GM12878 (cell line): ENCODE data around the gene RASAL1. TPM values are rescaled to one million over a fixed set of nuclear protein-coding genes. Genes with fewer than 3 reads are reported as not detected.

Source experiments
- ATAC-seq: fragments of 200-7000 bp; cut with Tn5 transposase; 3 replicates; pipeline ENCODE4 v1.9.1; 2020; ENCODE audit warnings: mild to moderate bottlenecking, moderate library complexity
- BruUV-seq: library from RNA; stranded (reverse); fragments of 400-500 nt; replicated peaks from 2 replicates; lab custom pipeline; 2021; lab: Mats Ljungman, UMichigan
- CTCF ChIA-PET: fragments of 300-600 bp; sonication (Branson Sonifier 250); formaldehyde crosslinking; extraction: SDS; loops from one replicate; lab custom pipeline; 2021; ENCODE audit warnings: inconsistent platforms; lab: Yijun Ruan, JAX
- POLR2A ChIA-PET: fragments of 350-600 bp; formaldehyde crosslinking; extraction: SDS; loops from one replicate; lab custom pipeline; 2021; ENCODE audit warnings: inconsistent platforms; lab: Charles Lee
- RAD21 ChIA-PET: fragments of 300-600 bp; sonication (Branson Sonifier 250); formaldehyde crosslinking; loops from one replicate; lab custom pipeline; 2023; ENCODE audit warnings: antibody characterized with exemption; ENCODE audit not compliant: unreplicated experiment; lab: Charles Lee
- SMC1A ChIA-PET: fragments of 300-600 bp; sonication (Branson Sonifier 250); formaldehyde crosslinking; loops from one replicate; lab custom pipeline; 2023; ENCODE audit not compliant: unreplicated experiment, uncharacterized antibody; lab: Charles Lee
- DNase-seq: peaks from one replicate; pipeline ENCODE4 v3.0.0-alpha.2; 2011; ENCODE audit warnings: low read depth, low spot score
- FAIRE-seq: peaks from 3 replicates; lab custom pipeline; 2011; peaks lifted over from hg19 to GRCh38; lab: Jason Lieb, UNC
- H2AFZ ChIP-seq: 2 replicates; pipeline ENCODE4 v1.6.0; 2011; ENCODE audit warnings: low read depth, low read length, control low read depth; ENCODE audit not compliant: control insufficient read depth
- H3K27ac ChIP-seq: 2 replicates; pipeline ENCODE4 v1.5.1; 2011; ENCODE audit warnings: control low read depth; ENCODE audit not compliant: control insufficient read depth, insufficient read depth
- H3K27me3 ChIP-seq, 2 experiments: replicated peaks in 1 of 2; 2 replicates each; pipeline versions ENCODE4 v1.6.0 to v1.6.1; 2011; ENCODE audit warnings: low read length in 1 of 2; ENCODE audit not compliant: control insufficient read depth in 2 of 2, insufficient read depth in 2 of 2
- H3K36me3 ChIP-seq, 2 experiments: 2 replicates each; pipeline ENCODE4 v1.5.1; 2011; ENCODE audit warnings: low read length in 1 of 2; ENCODE audit not compliant: control insufficient read depth in 2 of 2, insufficient read depth in 2 of 2
- H3K4me1 ChIP-seq: 2 replicates; pipeline ENCODE4 v1.6.1; 2011; ENCODE audit warnings: mild to moderate bottlenecking, low read length, moderate library complexity, mixed read lengths; ENCODE audit not compliant: control insufficient read depth, insufficient read depth
- H3K4me2 ChIP-seq: 2 replicates; pipeline ENCODE4 v1.6.0; 2011; ENCODE audit warnings: control low read depth; ENCODE audit not compliant: control insufficient read depth, insufficient read depth
- H3K4me3 ChIP-seq: fragments of 200-600 bp; sonication (generic); 2 replicates; pipeline ENCODE4 v1.5.1; 2016
- H3K79me2 ChIP-seq: 2 replicates; pipeline ENCODE4 v1.6.0; 2011; ENCODE audit warnings: low read length; ENCODE audit not compliant: control insufficient read depth, insufficient read depth
- H3K9ac ChIP-seq: 2 replicates; pipeline ENCODE4 v1.8.0; 2011; ENCODE audit warnings: low read length, control low read depth, mixed read lengths; ENCODE audit not compliant: control insufficient read depth, insufficient read depth
- H3K9me3 ChIP-seq: replicated peaks from 3 replicates; pipeline ENCODE4 v1.5.1; 2011; ENCODE audit warnings: mild to moderate bottlenecking, low read length; ENCODE audit not compliant: control insufficient read depth, insufficient read depth
- H4K20me1 ChIP-seq: 2 replicates; pipeline ENCODE4 v1.6.0; 2011; ENCODE audit not compliant: control insufficient read depth, insufficient read depth
- BCLAF1 ChIP-seq: fragments of 450-650 bp; IDR thresholded peaks from 2 replicates; pipeline ENCODE4 v1.6.1; 2017; ENCODE audit warnings: antibody characterized with exemption, mild to moderate bottlenecking, moderate library complexity
- IRF5 ChIP-seq: fragments of 450-650 bp; IDR thresholded peaks from 2 replicates; pipeline ENCODE4 v1.6.1; 2017; ENCODE audit warnings: borderline replicate concordance
- MLLT1 ChIP-seq: fragments of 450-650 bp; IDR thresholded peaks from 2 replicates; pipeline ENCODE4 v1.6.1; 2016; ENCODE audit warnings: mild to moderate bottlenecking
- MTA2 ChIP-seq: fragments of 450-650 bp; IDR thresholded peaks from 2 replicates; pipeline ENCODE4 v1.6.1; 2016; ENCODE audit warnings: low read depth, mild to moderate bottlenecking, moderate library complexity
- PKNOX1 ChIP-seq: fragments of 450-650 bp; IDR thresholded peaks from 2 replicates; pipeline ENCODE4 v1.6.1; 2016; ENCODE audit warnings: mild to moderate bottlenecking
- WRNIP1 ChIP-seq: IDR thresholded peaks from 2 replicates; pipeline ENCODE4 v1.6.1; 2011; ENCODE audit warnings: low read depth, low read length, improper control_type of control experiment, borderline replicate concordance
- WGBS: methylation state at CpG from one replicate; pipeline ENCODE4 v1.1.6; 2016; ENCODE audit warnings: low lambda C conversion rate; ENCODE audit not compliant: insufficient replicate concordance, insufficient coverage; ENCODE audit errors: missing lambda C conversion rate; 5-methylcytosine and 5-hydroxymethylcytosine counted together
- in situ Hi-C: fragments of 300-500 bp; cut with MboI; formaldehyde crosslinking; loops from 9 replicates; pipeline ENCODE4 v1.14.3; 2018; ENCODE audit warnings: mixed read lengths
- intact Hi-C: fragments of 100-400 bp; cut with micrococcal nuclease; formaldehyde crosslinking; loops from one replicate; pipeline ENCODE4 v1.14.2; 2022; ENCODE audit not compliant: unreplicated experiment
- polyA plus RNA-seq, 11 experiments: library from polyadenylated mRNA; depleted of rRNA in 4 of 11; unstranded in 6 of 11; stranded (reverse) in 5 of 11; fragments of >200 nt; fragmentation: Nextera tagmentation in 4 of 11; fragmentation: Illumina TruSeq in 1 of 11; extraction: Ambion mirVana in 4 of 11; extraction: Trizol in 1 of 11; gene quantifications; 1 replicate in 1 of 11; 2 replicates in 10 of 11; pipeline versions ENCODE4 v1.2.1 to v1.2.3, GENCODE V29; 2011 to 2016; ENCODE audit warnings: inconsistent platforms in 2 of 11, missing spikeins in 2 of 11, low read depth in 1 of 11
- total RNA-seq, 4 experiments: library from RNA; depleted of rRNA in 3 of 4; stranded (reverse); fragments of >200 nt in 3 of 4; fragmentation: Illumina TruSeq in 1 of 4; extraction: Trizol in 1 of 4; gene quantifications; 2 replicates each; pipeline versions ENCODE4 v1.2.1 to v1.2.3, GENCODE V29; 2013 to 2021

RASAL1 gene
- total and polyA plus RNA-seq, 10 of the 15 experiments (the other 5 are each of a cell fraction or from before 2014, with no cell fraction given), result 0.12 to 1.0 (median 0.52) TPM; not detected in 6

GRCh38 chr12:113169697-113170096 lies 34.1 kb upstream of the RASAL1 start (continued):
- no peak for TF ChIP-seq IRF5

- RAD21 ChIA-PET, result interaction anchor here (1.2 kb wide), 1 partner anchor 15 kb away, joined by 3 read pairs; no protein-coding TSS in a partner anchor
- intact Hi-C loops, result no loop called here
- Histone ChIP-seq H4K20me1 (no peaks in the 10 kb centered on the region), H3K4me2 (no peak overlapping the region), H3K36me3 (peaks cover 28 to 30% of the 10 kb centered on the region in 2 experiments; a peak in 3 of 4 replicates), H3K27me3 (no peaks in the 10 kb centered on the region), H3K4me1 (peaks cover 4% of the 10 kb centered on the region), H3K4me3 (no peak overlapping the region), H3K9ac (no peak overlapping the region), H3K9me3 (no peaks in the 10 kb centered on the region), H2AFZ (no peak overlapping the region), H3K27ac (no peak overlapping the region), H3K79me2 (no peaks in the 10 kb centered on the region)
- POLR2A ChIA-PET, result no interaction called here
- 79% methylated on average over 9 of the region's 10 CpGs for WGBS
- ATAC-seq (no peak), DNase-seq (no peak), FAIRE-seq (no peak)
- BruUV-seq, result no TSS peak
- in situ Hi-C loops, result no loop called here
- TF ChIP-seq PKNOX1 (no peak), BCLAF1 (no peak), MTA2 (no peak), WRNIP1 (no peak), MLLT1 (no peak)
- SMC1A ChIA-PET, result no interaction called here
- CTCF ChIA-PET, result no interaction called here
Measured at GRCh38 chr12:113167868-113168267, 32.3 kb upstream of the RASAL1 start.
